Measurements from ENCODE around the gene UBAC1.
"Not testable (repeated sequence)": the region's sequence is repeated elsewhere in the genome, so short reads cannot be mapped to it uniquely, and the experiment has no call there.

The UBAC1 gene

DNA sequence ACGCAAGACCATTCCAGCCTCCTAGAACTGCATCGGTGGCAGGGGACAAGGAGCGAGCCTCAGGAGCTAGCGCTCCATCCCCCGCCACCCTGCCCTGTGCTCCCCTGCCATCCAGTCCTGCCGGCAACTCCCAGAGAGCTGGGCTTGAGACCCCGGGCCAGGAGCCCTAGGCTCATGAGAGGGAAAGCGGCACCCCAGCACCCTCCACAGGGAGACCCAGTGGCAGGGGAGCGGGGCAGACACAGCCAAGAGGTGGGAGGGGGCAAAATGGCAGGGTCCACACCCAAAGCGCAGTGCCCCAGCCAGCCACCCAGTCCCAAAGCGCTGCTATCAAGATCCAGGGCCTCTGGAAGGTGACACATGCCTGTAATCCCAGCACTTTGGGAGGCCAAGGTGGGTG lies 12.7 kb downstream of the UBAC1 start:
- Histone ChIP-seq H3K27ac (ENCODE audit: low read depth, low read length) (no peak overlapping the region), H3F3A (ENCODE audit: control insufficient read depth, insufficient read depth) (no peaks in the 10 kb centered on the region), H3K4me1 (ENCODE audit: control insufficient read depth, low read length) (no peaks in the 10 kb centered on the region)

GRCh38 chr9:135947582-135947981 lies 13.6 kb downstream of the UBAC1 start:
- TF ChIP-seq CTCF (IDR thresholded peaks at IDR 0.05; ENCODE audit: low read depth, low read length, poor library complexity, severe bottlenecking), result no peak
- no peak for TF ChIP-seq EZH2phosphoT487 (IDR thresholded peaks at IDR 0.05; ENCODE audit: borderline replicate concordance, low read length)
- H3K4me1 ChIP-seq (ENCODE audit: control insufficient read depth, low read length), result no peaks in the 10 kb centered on the region
- no peak overlapping the region for H3K27ac ChIP-seq (ENCODE audit: low read depth, low read length)
- no peaks in the 10 kb centered on the region for H3K9me2 ChIP-seq (replicated peaks; ENCODE audit: control insufficient read depth, low read length)
- no peak overlapping the region for H3K4me3 ChIP-seq (ENCODE audit: low read length)
- peaks cover 55% of the 10 kb centered on the region for H3K36me3 ChIP-seq (ENCODE audit: control insufficient read depth, low read length)
- H3F3A ChIP-seq (ENCODE audit: control insufficient read depth, insufficient read depth), result no peaks in the 10 kb centered on the region
- no peaks in the 10 kb centered on the region for H3K79me2 ChIP-seq (ENCODE audit: control insufficient read depth, low read length)
- H4K20me1 ChIP-seq (ENCODE audit: control insufficient read depth, insufficient read depth, low read depth, low read length), result no peaks in the 10 kb centered on the region
- H3K27me3 ChIP-seq (ENCODE audit: control insufficient read depth, low read length), result no peaks in the 10 kb centered on the region
- no peak overlapping the region for H3K4me2 ChIP-seq (ENCODE audit: low read length)
- no peaks in the 10 kb centered on the region for H3K9me3 ChIP-seq (ENCODE audit: control insufficient read depth, insufficient read depth, low read length)

More for the DNA sequence above, 12.7 kb downstream of the UBAC1 start:
- H4K20me1 ChIP-seq (ENCODE audit: control insufficient read depth, insufficient read depth, low read depth, low read length), result no peaks in the 10 kb centered on the region
- no peaks in the 10 kb centered on the region for H3K79me2 ChIP-seq (ENCODE audit: control insufficient read depth, low read length)
- TF ChIP-seq EZH2phosphoT487 (IDR thresholded peaks at IDR 0.05; ENCODE audit: borderline replicate concordance, low read length), result no peak
- TF ChIP-seq CTCF (IDR thresholded peaks at IDR 0.05; ENCODE audit: low read depth, low read length, poor library complexity, severe bottlenecking), result no peak
- H3K4me2 ChIP-seq (ENCODE audit: low read length), result no peak overlapping the region
- H3K27me3 ChIP-seq (ENCODE audit: control insufficient read depth, low read length), result no peaks in the 10 kb centered on the region
- no peak overlapping the region for H3K4me3 ChIP-seq (ENCODE audit: low read length)
- peaks cover 58% of the 10 kb centered on the region for H3K36me3 ChIP-seq (ENCODE audit: control insufficient read depth, low read length)
- no peaks in the 10 kb centered on the region for H3K9me3 ChIP-seq (ENCODE audit: control insufficient read depth, insufficient read depth, low read length)
- H3K9me2 ChIP-seq (replicated peaks; ENCODE audit: control insufficient read depth, low read length), result no peaks in the 10 kb centered on the region

DNA sequence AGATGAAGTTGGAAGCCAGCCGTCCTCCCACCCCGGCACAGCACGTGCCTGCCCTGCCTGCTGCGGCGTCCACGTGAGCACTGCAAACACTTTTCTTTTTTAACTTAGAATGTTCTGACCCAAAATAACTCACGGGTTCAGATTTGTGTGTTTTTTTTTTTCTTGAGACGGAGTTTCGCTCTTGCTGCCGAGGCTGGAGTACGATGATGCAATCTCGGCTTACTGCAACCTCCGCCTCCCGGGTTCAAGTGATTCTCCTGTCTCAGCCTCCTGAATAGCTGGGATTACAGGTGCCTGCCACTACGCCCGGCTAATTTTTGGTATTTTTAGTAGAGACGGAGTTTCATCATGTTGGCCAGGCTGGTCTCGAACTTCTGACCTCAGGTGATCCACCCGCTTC lies 14.1 kb downstream of the UBAC1 start:
- not testable (repeated sequence) for H3K4me2 ChIP-seq (ENCODE audit: low read length); H3K4me1 ChIP-seq (ENCODE audit: control insufficient read depth, low read length); H3F3A ChIP-seq (ENCODE audit: control insufficient read depth, insufficient read depth); H3K4me3 ChIP-seq (ENCODE audit: low read length); H3K9me3 ChIP-seq (ENCODE audit: control insufficient read depth, insufficient read depth, low read length); H3K27ac ChIP-seq (ENCODE audit: low read depth, low read length); H4K20me1 ChIP-seq (ENCODE audit: control insufficient read depth, insufficient read depth, low read depth, low read length); H3K27me3 ChIP-seq (ENCODE audit: control insufficient read depth, low read length); H3K9me2 ChIP-seq (replicated peaks; ENCODE audit: control insufficient read depth, low read length); H3K79me2 ChIP-seq (ENCODE audit: control insufficient read depth, low read length)
- peaks cover 50% of the 10 kb centered on the region for H3K36me3 ChIP-seq (ENCODE audit: control insufficient read depth, low read length)

DNA sequence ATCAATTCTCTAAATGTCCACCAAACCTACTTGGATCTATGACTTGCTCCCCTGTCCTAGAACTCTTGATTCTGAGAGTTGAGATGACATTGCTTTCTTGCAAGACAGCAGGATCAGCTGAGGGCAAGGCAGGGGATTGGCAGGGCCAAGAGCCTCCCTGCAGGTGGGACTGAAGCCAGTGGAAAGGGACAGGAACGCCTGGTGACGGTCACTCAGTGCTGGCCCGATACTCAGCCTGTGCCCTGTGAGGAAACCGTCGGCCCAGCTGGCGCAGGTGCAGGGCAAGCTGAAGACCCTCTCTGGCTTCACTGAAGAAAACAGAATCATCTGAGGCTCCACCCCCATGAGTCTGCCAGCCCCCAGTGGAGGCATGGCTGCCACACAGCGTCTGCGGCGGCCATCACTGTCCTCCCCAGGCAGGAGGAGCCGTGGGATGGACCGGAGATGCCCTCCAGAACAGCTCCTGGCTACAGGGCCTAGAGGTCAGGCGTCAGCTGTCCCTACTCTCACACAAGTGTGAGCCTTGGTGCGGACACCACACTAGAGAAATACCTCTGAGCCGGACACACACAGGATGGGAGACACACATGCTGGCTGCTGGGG lies 14.7 kb downstream of the UBAC1 start:
- TF ChIP-seq EZH2phosphoT487 (IDR thresholded peaks at IDR 0.05; ENCODE audit: borderline replicate concordance, low read length) (no peak), CTCF (IDR thresholded peaks at IDR 0.05; ENCODE audit: low read depth, low read length, poor library complexity, severe bottlenecking) (no peak)
- H3K36me3 ChIP-seq (ENCODE audit: control insufficient read depth, low read length), result peaks cover 47% of the 10 kb centered on the region

More for the DNA sequence above, 14.7 kb downstream of the UBAC1 start:
- no peaks in the 10 kb centered on the region for H3K9me3 ChIP-seq (ENCODE audit: control insufficient read depth, insufficient read depth, low read length)
- H3K27ac ChIP-seq (ENCODE audit: low read depth, low read length), result no peak overlapping the region
- H3K4me2 ChIP-seq (ENCODE audit: low read length), result no peak overlapping the region
- no peaks in the 10 kb centered on the region for H3F3A ChIP-seq (ENCODE audit: control insufficient read depth, insufficient read depth)
- H3K27me3 ChIP-seq (ENCODE audit: control insufficient read depth, low read length), result no peaks in the 10 kb centered on the region
- H3K9me2 ChIP-seq (replicated peaks; ENCODE audit: control insufficient read depth, low read length), result no peaks in the 10 kb centered on the region
- H3K79me2 ChIP-seq (ENCODE audit: control insufficient read depth, low read length), result no peaks in the 10 kb centered on the region
- no peaks in the 10 kb centered on the region for H4K20me1 ChIP-seq (ENCODE audit: control insufficient read depth, insufficient read depth, low read depth, low read length)
- H3K4me1 ChIP-seq (ENCODE audit: control insufficient read depth, low read length), result no peaks in the 10 kb centered on the region
- H3K4me3 ChIP-seq (ENCODE audit: low read length), result no peak overlapping the region
